Measurements from ENCODE around the gene TRIAP1. TPM values are rescaled to one million over a fixed set of nuclear protein-coding genes. Genes with fewer than 3 reads are reported as not detected.

The TRIAP1 gene
- total RNA-seq, 1 donor from 2014 or later: 16.6 TPM

- ATAC-seq (peak; percentile 98), DNase-seq (ENCODE audit: low spot score) (peak; percentile 97)
Observed at GRCh38 chr12:120437735-120438494, 8.3 kb downstream of the TRIAP1 start, which contains the start of gene COX6A1. TSS of gene COX6A1 (plus strand) at chr12:120438113. CDS start at chr12:120438127, 14 bp downstream.

DNA sequence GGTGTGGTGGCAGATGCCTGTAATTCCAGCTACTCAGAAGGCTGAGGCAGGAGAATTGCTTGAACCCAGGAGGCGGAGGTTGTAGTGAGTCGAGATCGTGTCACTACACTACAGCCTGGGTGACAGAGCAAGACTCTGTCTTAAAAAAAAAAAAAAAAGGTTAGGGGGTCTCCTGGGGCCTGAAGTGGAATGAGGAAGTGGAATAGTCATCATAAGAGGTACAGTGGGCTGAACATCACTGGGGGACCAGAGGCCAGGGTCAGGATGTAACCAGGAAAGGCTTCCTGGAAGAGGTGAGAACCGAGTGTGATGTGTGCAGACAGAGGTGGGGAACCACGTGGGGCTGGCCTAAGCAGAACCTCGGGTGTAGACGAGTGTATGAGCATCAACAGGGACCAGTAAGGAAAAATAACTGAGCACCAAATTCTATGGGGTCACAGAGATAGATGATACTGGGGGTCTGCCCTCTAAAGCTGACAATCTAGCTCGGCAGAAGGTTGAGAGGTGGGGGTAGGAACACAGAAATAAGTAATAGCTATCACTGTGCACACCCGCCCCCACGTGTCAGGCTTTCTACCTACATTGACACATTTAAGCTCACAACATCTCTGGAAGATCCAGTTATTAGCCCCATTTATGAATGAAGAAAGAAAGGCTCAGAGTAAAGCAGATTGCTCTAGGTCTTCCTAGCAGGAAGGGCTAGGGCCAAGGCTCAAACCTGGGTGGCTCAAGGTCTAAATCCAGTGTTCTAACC lies 13.2 kb downstream of the TRIAP1 start:
- ATAC-seq (no peak), DNase-seq (ENCODE audit: low spot score) (no peak)

DNA sequence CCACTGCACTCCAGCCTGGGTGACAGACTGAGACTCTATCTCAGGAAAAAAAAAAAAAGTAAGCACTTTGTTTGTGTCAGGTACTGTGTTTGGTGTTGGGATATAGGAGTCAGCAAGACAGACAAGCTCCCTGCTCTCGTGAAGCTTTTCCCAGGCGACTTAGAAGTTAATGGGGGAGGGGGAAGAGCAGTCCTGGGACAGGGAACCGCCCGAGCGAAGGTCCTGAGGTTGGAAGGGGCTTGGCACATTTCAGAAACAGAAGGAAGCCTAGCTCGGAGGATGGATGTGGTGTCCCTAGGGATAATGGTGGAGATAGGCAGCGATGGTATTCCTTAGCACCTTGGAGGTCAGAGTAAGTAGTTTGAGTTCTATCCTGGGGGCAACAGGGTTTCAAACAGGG lies 16.8 kb downstream of the TRIAP1 start:
- no peak for ATAC-seq
- DNase-seq (ENCODE audit: low spot score): no peak

GRCh38 chr12:120428597-120429229 lies 17.5 kb downstream of the TRIAP1 start:
- DNase-seq (ENCODE audit: low spot score): no peak
- no peak for ATAC-seq

GRCh38 chr12:120425797-120426196 lies 20.4 kb downstream of the TRIAP1 start:
- no peak for DNase-seq (ENCODE audit: low spot score)
- ATAC-seq: no peak

DNA sequence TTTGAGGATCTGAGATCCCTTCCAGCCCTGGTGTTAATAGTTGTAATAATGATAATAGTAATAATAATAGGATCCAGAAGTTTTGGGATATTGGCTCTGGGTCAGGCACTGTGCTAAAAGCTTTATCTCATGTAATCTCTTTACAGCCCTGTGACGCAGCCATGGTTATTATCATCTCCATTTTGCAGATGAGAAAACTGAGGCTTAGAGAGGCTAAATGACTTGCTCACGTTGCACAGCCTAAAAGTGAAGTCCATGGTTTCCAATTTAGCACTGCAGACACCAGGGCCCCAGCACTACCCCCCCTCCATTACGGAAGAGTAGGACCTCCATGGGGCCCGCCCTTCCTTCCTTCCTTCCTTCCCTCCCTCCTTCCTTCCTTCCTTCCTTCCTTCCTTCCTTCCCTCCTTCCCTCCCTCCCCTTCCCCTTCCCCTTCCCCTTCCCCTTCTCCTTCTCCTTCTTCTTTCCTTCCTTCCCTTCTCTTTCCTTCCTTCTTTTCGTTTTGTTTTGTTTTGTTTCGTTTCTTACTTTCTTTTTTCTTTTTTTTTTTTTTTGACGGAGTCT lies 23.2 kb downstream of the TRIAP1 start:
- no peak for ATAC-seq
- no peak for DNase-seq (ENCODE audit: low spot score)

DNA sequence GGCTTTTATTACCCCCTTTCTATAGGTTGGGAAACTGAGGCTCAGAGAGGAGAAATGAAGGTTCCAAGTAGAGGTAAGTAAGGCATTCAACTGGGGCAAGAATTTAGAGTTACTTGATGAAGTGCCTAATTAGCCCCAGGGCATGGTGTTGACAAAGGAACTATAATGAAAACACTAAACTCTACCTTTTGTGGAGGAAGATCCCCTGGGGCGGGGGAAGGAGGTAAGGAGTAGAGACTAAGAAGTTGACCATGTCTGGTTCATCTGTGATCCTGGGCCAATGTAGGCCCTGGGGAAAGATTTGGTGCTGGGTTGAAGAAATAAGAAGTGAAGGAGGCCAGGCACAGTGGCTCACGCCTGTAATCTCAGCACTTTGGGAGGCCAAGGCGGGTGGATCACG lies 24.5 kb downstream of the TRIAP1 start:
- no peak for DNase-seq (ENCODE audit: low spot score)
- no peak for ATAC-seq

GRCh38 chr12:120417917-120418580 lies 28.1 kb downstream of the TRIAP1 start:
- DNase-seq (ENCODE audit: low spot score) (no peak), ATAC-seq (no peak)

GRCh38 chr12:120416490-120417216 lies 29.5 kb downstream of the TRIAP1 start:
- DNase-seq (ENCODE audit: low spot score) (no peak), ATAC-seq (no peak)

GRCh38 chr12:120413901-120414695 lies 32.1 kb downstream of the TRIAP1 start:
- DNase-seq (ENCODE audit: low spot score): no peak
- ATAC-seq: no peak

DNA sequence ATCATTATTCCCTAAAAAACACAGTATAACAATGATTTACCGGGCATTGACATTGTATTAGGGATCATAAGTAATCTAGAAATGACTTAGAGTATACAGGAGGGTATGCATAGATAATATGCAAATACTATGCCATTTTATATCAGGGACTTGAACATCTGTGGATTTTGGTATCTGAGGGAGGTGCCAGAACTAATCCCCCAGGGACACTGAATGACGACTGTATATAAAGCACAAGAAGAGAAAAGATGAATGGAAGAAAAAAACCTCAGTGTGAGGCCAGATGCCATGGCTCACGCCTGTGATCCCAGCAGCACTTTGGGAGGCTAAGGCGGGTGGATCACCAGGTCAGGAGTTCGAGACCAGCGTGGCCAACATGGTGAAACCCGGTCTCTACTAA lies 33.8 kb downstream of the TRIAP1 start:
- DNase-seq (ENCODE audit: low spot score) (no peak), ATAC-seq (no peak)

DNA sequence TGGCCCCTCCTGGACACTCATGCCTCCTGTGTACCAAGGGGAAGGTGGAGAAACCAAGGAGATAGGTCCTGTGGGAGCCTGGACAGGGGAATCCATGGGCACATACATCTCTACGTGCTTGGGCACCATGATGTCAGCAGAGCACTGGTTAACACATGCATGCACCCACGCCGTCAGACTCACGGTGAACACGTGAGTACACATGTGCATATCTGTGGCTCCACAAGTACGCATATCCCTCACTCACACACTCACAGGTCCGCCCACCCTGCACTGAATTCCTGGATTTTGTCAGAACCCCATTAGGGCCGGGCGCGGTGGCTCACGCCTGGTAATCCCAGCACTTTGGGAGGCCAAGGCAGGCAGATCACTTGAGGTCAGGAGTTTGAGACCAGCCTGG lies 37.4 kb downstream of the TRIAP1 start:
- ATAC-seq (no peak), DNase-seq (ENCODE audit: low spot score) (no peak)

DNA sequence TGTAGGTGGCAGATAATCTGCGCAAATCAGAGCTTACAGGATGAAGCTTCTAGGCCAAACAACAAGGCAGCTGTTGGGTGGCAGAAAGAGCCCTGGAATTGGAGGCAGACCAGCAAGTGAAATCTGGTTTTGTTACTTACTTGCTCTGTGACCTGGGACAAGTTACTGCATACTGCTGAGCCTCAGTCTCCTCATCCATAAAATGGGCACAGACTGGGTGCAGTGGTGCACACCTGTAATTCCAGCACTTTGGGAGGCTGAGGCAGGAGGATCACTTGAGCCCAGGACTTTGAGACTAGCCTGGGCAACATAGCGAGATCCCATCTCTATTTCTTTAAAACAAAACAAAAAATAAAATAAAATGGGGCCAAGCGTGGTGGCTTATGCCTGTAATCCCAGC lies 39.6 kb downstream of the TRIAP1 start:
- no peak for ATAC-seq
- DNase-seq (ENCODE audit: low spot score): no peak

GRCh38 chr12:120406069-120406468 lies 40.1 kb downstream of the TRIAP1 start:
- no peak for DNase-seq (ENCODE audit: low spot score)
- no peak for ATAC-seq

- ATAC-seq (no peak), DNase-seq (ENCODE audit: low spot score) (no peak)
Observed at GRCh38 chr12:120404271-120404670, 41.9 kb downstream of the TRIAP1 start.

GRCh38 chr12:120403869-120404268 lies 42.3 kb downstream of the TRIAP1 start:
- no peak for DNase-seq (ENCODE audit: low spot score)
- ATAC-seq: no peak

- DNase-seq (ENCODE audit: low spot score): no peak
- ATAC-seq: no peak
Observed at GRCh38 chr12:120402217-120402616, 44.0 kb downstream of the TRIAP1 start.

- no peak for DNase-seq (ENCODE audit: low spot score)
- ATAC-seq: no peak
Observed at GRCh38 chr12:120399531-120399930, 46.7 kb downstream of the TRIAP1 start.

- ATAC-seq (peak; percentile 63), DNase-seq (ENCODE audit: low spot score) (no peak)
Observed at GRCh38 chr12:120397824-120398540, 48.2 kb downstream of the TRIAP1 start.

Data from left lobe of liver (tissue), 2 donors.